ENCODE measurements around the gene RNF133. TPM values are rescaled to one million over a fixed set of nuclear protein-coding genes. Genes with fewer than 3 reads are reported as not detected.

Gene RNF133
- total RNA-seq, 1 experiment from 2014 or later, result 0.41 TPM

GRCh38 chr7:122724366-122724765, 25.4 kb upstream of the RNF133 start:
- H2AFZ ChIP-seq, result no peak overlapping the region

GRCh38 chr7:122719010-122719578, 20.2 kb upstream of the RNF133 start:
- CTCF ChIA-PET, result interaction anchor here (0.6 kb wide), 1 partner anchor 1764 kb away, joined by 4 read pairs; no protein-coding TSS in a partner anchor

More at GRCh38 chr7:122724366-122724765, 25.4 kb upstream of the RNF133 start:
- Histone ChIP-seq H3K27ac (no peak overlapping the region), H4K20me1 (ENCODE audit: insufficient read depth) (no peaks in the 10 kb centered on the region), H3K4me3 (no peak overlapping the region), H3F3A (ENCODE audit: insufficient read depth, low read depth) (no peaks in the 10 kb centered on the region), H3K4me2 (no peak overlapping the region), H3K4me1 (replicated peaks; ENCODE audit: insufficient read depth) (no peaks in the 10 kb centered on the region), H3K9me3 (ENCODE audit: insufficient read depth, low read depth) (no peaks in the 10 kb centered on the region), H3K79me2 (ENCODE audit: low read depth) (no peaks in the 10 kb centered on the region), H3K36me3 (ENCODE audit: low read depth) (no peaks in the 10 kb centered on the region), H3K9me2 (ENCODE audit: insufficient read depth) (no peaks in the 10 kb centered on the region), H3K27me3 (ENCODE audit: insufficient read depth, low read depth) (no peaks in the 10 kb centered on the region)
- ChIA-PET POLR2A (ENCODE audit: unreplicated experiment) (no interaction called here), CTCF (no interaction called here)
- TF ChIP-seq EZH2 (IDR thresholded peaks at IDR 0.05; ENCODE audit: low read depth) (no peak), CTCF (conservative IDR thresholded peaks at IDR 0.05) (no peak)
- no TSS peak for BruUV-seq (replicated peaks)
- intact Hi-C loops (cut with micrococcal nuclease; ENCODE audit: unreplicated experiment), result no loop called here
- no peak for DNase-seq

GRCh38 chr7:122717356-122718089, 18.6 kb upstream of the RNF133 start:
- Histone ChIP-seq H3K9me2 (ENCODE audit: insufficient read depth) (no peaks in the 10 kb centered on the region), H3K4me2 (no peak overlapping the region), H3F3A (ENCODE audit: insufficient read depth, low read depth) (no peaks in the 10 kb centered on the region), H3K79me2 (ENCODE audit: low read depth) (no peaks in the 10 kb centered on the region), H3K27ac (no peak overlapping the region), H2AFZ (no peak overlapping the region), H3K4me3 (no peak overlapping the region), H3K27me3 (ENCODE audit: insufficient read depth, low read depth) (no peaks in the 10 kb centered on the region), H4K20me1 (ENCODE audit: insufficient read depth) (no peaks in the 10 kb centered on the region), H3K36me3 (ENCODE audit: low read depth) (no peaks in the 10 kb centered on the region), H3K9me3 (ENCODE audit: insufficient read depth, low read depth) (no peaks in the 10 kb centered on the region), H3K4me1 (replicated peaks; ENCODE audit: insufficient read depth) (no peaks in the 10 kb centered on the region)
- TF ChIP-seq CTCF (conservative IDR thresholded peaks at IDR 0.05) (no peak), EZH2 (IDR thresholded peaks at IDR 0.05; ENCODE audit: low read depth) (no peak)
- POLR2A ChIA-PET (ENCODE audit: unreplicated experiment), result no interaction called here
- CTCF ChIA-PET, result no interaction called here
- DNase-seq, result no peak
- intact Hi-C loops (cut with micrococcal nuclease; ENCODE audit: unreplicated experiment), result no loop called here
- BruUV-seq (replicated peaks), result no TSS peak

More at GRCh38 chr7:122719010-122719578, 20.2 kb upstream of the RNF133 start:
- intact Hi-C loops (cut with micrococcal nuclease; ENCODE audit: unreplicated experiment), result no loop called here
- H3K36me3 ChIP-seq (ENCODE audit: low read depth), result no peaks in the 10 kb centered on the region
- H3F3A ChIP-seq (ENCODE audit: insufficient read depth, low read depth), result no peaks in the 10 kb centered on the region
- H3K9me2 ChIP-seq (ENCODE audit: insufficient read depth), result no peaks in the 10 kb centered on the region
- H3K4me1 ChIP-seq (replicated peaks; ENCODE audit: insufficient read depth), result no peaks in the 10 kb centered on the region
- H3K4me2 ChIP-seq, result no peak overlapping the region
- H3K27ac ChIP-seq, result no peak overlapping the region
- no peaks in the 10 kb centered on the region for H4K20me1 ChIP-seq (ENCODE audit: insufficient read depth)
- H3K79me2 ChIP-seq (ENCODE audit: low read depth), result no peaks in the 10 kb centered on the region
- no peak overlapping the region for H2AFZ ChIP-seq
- H3K9me3 ChIP-seq (ENCODE audit: insufficient read depth, low read depth), result no peaks in the 10 kb centered on the region
- POLR2A ChIA-PET (ENCODE audit: unreplicated experiment), result no interaction called here
- no peak overlapping the region for H3K4me3 ChIP-seq
- no peak for DNase-seq
- H3K27me3 ChIP-seq (ENCODE audit: insufficient read depth, low read depth), result no peaks in the 10 kb centered on the region
- TF ChIP-seq EZH2 (IDR thresholded peaks at IDR 0.05; ENCODE audit: low read depth) (no peak), CTCF (conservative IDR thresholded peaks at IDR 0.05) (no peak)
- no TSS peak for BruUV-seq (replicated peaks)

Data from PC-9 (cell line).